K562 (cell line): ENCODE results near the gene SPDEF. TPM values are rescaled to one million over a fixed set of nuclear protein-coding genes. Genes with fewer than 3 reads are reported as not detected.

Experiments used
- CBFA2T3 ChIP-seq: fragments of 450-650 bp; IDR thresholded peaks from 2 replicates; pipeline ENCODE4 v1.6.1; 2017
- KDM1A ChIP-seq, 2 experiments: fragments of 450-650 bp; IDR thresholded peaks; 2 replicates each; pipeline ENCODE4 v1.6.1; 2016; ENCODE audit warnings: mild to moderate bottlenecking in 2 of 2
- NR4A1 ChIP-seq, 2 experiments: fragments of 250-450 bp in 1 of 2; fragments of 450-650 bp in 1 of 2; sonication (Bioruptor Pico) in 1 of 2; IDR thresholded peaks; 2 replicates each; pipeline versions ENCODE4 v1.4.0 to v1.6.1; 2016 to 2020; ENCODE audit warnings: mild to moderate bottlenecking in 2 of 2, missing compliant biosample characterization in 1 of 2, missing genetic modification characterization in 1 of 2, moderate library complexity in 1 of 2
- PHF21A ChIP-seq: fragments of 450-650 bp; IDR thresholded peaks from 2 replicates; pipeline ENCODE4 v1.6.1; 2017; ENCODE audit warnings: low read depth, borderline replicate concordance
- RB1 ChIP-seq: fragments of 450-650 bp; IDR thresholded peaks from 2 replicates; pipeline ENCODE4 v1.6.1; 2017; ENCODE audit warnings: low read depth, mild to moderate bottlenecking
- TAL1 ChIP-seq: fragments of 450-650 bp; IDR thresholded peaks from 2 replicates; pipeline ENCODE4 v1.6.1; 2016; ENCODE audit warnings: mild to moderate bottlenecking
- TCF3 ChIP-seq: sonication (generic); formaldehyde crosslinking; IDR thresholded peaks from 2 replicates; pipeline ENCODE4 v1.4.0; 2020; ENCODE audit warnings: mild to moderate bottlenecking, missing genetic modification reagents
- TOE1 ChIP-seq, 2 experiments: fragments of 450-650 bp in 1 of 2; sonication (generic) in 1 of 2; formaldehyde crosslinking in 1 of 2; IDR thresholded peaks; 2 replicates each; pipeline versions ENCODE4 v1.7.1 to v1.8.0; 2016 to 2022; ENCODE audit warnings: borderline replicate concordance in 2 of 2, mild to moderate bottlenecking in 2 of 2, antibody characterized with exemption in 1 of 2, inconsistent platforms in 1 of 2, low read depth in 1 of 2, missing genetic modification reagents in 1 of 2, moderate library complexity in 1 of 2
- ZNF174 ChIP-seq: fragments of 250-450 bp; sonication (Bioruptor Pico); IDR thresholded peaks from 2 replicates; pipeline ENCODE4 v1.4.0; 2020; ENCODE audit warnings: mild to moderate bottlenecking
- ZNF696 ChIP-seq: fragments of 250-450 bp; sonication (Bioruptor Pico); conservative IDR thresholded peaks from 2 replicates; pipeline ENCODE4 v1.4.0; 2020; ENCODE audit warnings: mild to moderate bottlenecking, moderate library complexity
- polyA plus RNA-seq, 8 experiments: library from polyadenylated mRNA; depleted of rRNA in 4 of 8; stranded (reverse) in 5 of 8; unstranded in 3 of 8; fragments of >200 nt; fragmentation: Nextera tagmentation in 2 of 8; fragmentation: Illumina TruSeq in 1 of 8; extraction: Ambion mirVana in 2 of 8; extraction: Trizol in 1 of 8; gene quantifications; 2 replicates each; pipeline versions ENCODE4 v1.2.1 to v1.2.3, GENCODE V29; 2011 to 2014; ENCODE audit warnings: inconsistent platforms in 1 of 8, missing spikeins in 1 of 8
- total RNA-seq, 7 experiments: library from RNA; depleted of rRNA in 6 of 7; stranded (reverse); fragments of >200 nt in 6 of 7; fragmentation: Illumina TruSeq in 2 of 7; extraction: Trizol in 2 of 7; gene quantifications; 2 replicates each; pipeline versions ENCODE4 v1.2.1 to v1.2.3, GENCODE V29; 2011 to 2021; ENCODE audit warnings: low replicate concordance in 1 of 7
- TF ChIP-seq, protein P1 (sequence below): fragments of 200-600 bp; sonication (generic); IDR thresholded peaks from one replicate; pipeline ENCODE4 v1.6.1; 2012; ENCODE audit warnings: mild to moderate bottlenecking, low read depth, low read length, inconsistent platforms
- TF ChIP-seq, protein P2 (sequence below): fragments of 450-650 bp; IDR thresholded peaks from 2 replicates; pipeline ENCODE4 v1.6.1; 2018; ENCODE audit not compliant: partially characterized antibody

Gene SPDEF
- total and polyA plus RNA-seq, 9 of the 15 experiments (the other 6 are each of a cell fraction or from before 2014, with no cell fraction given): 0.04 to 0.12 (median 0.11) TPM; not detected in 5

- TF ChIP-seq TAL1 (0 out of 2 replicates have a peak, but pooled peaks have one; percentile 22), KDM1A (IDR thresholded peaks at IDR 0.05) (peak; percentile 84 to 89), ZNF174 (CRISPR knock-in tag) (no peak), RB1 (no peak), PHF21A (no peak), CBFA2T3 (peak; percentile 75), NR4A1 (CRISPR knock-in tag; IDR thresholded peaks at IDR 0.05) (no peak), NR4A1 (tag; IDR thresholded peaks at IDR 0.05) (no peak), TOE1 (IDR thresholded peaks at IDR 0.05; ENCODE audit: borderline replicate concordance) (no peak), TOE1 (CRISPR knock-in tag; IDR thresholded peaks at IDR 0.05; ENCODE audit: borderline replicate concordance, low read depth) (no peak), TCF3 (CRISPR knock-in tag) (peak; percentile 65), ZNF696 (CRISPR knock-in tag) (no peak)
- TF ChIP-seq, protein P1, sequence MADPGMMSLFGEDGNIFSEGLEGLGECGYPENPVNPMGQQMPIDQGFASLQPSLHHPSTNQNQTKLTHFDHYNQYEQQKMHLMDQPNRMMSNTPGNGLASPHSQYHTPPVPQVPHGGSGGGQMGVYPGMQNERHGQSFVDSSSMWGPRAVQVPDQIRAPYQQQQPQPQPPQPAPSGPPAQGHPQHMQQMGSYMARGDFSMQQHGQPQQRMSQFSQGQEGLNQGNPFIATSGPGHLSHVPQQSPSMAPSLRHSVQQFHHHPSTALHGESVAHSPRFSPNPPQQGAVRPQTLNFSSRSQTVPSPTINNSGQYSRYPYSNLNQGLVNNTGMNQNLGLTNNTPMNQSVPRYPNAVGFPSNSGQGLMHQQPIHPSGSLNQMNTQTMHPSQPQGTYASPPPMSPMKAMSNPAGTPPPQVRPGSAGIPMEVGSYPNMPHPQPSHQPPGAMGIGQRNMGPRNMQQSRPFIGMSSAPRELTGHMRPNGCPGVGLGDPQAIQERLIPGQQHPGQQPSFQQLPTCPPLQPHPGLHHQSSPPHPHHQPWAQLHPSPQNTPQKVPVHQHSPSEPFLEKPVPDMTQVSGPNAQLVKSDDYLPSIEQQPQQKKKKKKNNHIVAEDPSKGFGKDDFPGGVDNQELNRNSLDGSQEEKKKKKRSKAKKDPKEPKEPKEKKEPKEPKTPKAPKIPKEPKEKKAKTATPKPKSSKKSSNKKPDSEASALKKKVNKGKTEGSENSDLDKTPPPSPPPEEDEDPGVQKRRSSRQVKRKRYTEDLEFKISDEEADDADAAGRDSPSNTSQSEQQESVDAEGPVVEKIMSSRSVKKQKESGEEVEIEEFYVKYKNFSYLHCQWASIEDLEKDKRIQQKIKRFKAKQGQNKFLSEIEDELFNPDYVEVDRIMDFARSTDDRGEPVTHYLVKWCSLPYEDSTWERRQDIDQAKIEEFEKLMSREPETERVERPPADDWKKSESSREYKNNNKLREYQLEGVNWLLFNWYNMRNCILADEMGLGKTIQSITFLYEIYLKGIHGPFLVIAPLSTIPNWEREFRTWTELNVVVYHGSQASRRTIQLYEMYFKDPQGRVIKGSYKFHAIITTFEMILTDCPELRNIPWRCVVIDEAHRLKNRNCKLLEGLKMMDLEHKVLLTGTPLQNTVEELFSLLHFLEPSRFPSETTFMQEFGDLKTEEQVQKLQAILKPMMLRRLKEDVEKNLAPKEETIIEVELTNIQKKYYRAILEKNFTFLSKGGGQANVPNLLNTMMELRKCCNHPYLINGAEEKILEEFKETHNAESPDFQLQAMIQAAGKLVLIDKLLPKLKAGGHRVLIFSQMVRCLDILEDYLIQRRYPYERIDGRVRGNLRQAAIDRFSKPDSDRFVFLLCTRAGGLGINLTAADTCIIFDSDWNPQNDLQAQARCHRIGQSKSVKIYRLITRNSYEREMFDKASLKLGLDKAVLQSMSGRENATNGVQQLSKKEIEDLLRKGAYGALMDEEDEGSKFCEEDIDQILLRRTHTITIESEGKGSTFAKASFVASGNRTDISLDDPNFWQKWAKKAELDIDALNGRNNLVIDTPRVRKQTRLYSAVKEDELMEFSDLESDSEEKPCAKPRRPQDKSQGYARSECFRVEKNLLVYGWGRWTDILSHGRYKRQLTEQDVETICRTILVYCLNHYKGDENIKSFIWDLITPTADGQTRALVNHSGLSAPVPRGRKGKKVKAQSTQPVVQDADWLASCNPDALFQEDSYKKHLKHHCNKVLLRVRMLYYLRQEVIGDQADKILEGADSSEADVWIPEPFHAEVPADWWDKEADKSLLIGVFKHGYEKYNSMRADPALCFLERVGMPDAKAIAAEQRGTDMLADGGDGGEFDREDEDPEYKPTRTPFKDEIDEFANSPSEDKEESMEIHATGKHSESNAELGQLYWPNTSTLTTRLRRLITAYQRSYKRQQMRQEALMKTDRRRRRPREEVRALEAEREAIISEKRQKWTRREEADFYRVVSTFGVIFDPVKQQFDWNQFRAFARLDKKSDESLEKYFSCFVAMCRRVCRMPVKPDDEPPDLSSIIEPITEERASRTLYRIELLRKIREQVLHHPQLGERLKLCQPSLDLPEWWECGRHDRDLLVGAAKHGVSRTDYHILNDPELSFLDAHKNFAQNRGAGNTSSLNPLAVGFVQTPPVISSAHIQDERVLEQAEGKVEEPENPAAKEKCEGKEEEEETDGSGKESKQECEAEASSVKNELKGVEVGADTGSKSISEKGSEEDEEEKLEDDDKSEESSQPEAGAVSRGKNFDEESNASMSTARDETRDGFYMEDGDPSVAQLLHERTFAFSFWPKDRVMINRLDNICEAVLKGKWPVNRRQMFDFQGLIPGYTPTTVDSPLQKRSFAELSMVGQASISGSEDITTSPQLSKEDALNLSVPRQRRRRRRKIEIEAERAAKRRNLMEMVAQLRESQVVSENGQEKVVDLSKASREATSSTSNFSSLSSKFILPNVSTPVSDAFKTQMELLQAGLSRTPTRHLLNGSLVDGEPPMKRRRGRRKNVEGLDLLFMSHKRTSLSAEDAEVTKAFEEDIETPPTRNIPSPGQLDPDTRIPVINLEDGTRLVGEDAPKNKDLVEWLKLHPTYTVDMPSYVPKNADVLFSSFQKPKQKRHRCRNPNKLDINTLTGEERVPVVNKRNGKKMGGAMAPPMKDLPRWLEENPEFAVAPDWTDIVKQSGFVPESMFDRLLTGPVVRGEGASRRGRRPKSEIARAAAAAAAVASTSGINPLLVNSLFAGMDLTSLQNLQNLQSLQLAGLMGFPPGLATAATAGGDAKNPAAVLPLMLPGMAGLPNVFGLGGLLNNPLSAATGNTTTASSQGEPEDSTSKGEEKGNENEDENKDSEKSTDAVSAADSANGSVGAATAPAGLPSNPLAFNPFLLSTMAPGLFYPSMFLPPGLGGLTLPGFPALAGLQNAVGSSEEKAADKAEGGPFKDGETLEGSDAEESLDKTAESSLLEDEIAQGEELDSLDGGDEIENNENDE: no peak
- TF ChIP-seq, protein P2, sequence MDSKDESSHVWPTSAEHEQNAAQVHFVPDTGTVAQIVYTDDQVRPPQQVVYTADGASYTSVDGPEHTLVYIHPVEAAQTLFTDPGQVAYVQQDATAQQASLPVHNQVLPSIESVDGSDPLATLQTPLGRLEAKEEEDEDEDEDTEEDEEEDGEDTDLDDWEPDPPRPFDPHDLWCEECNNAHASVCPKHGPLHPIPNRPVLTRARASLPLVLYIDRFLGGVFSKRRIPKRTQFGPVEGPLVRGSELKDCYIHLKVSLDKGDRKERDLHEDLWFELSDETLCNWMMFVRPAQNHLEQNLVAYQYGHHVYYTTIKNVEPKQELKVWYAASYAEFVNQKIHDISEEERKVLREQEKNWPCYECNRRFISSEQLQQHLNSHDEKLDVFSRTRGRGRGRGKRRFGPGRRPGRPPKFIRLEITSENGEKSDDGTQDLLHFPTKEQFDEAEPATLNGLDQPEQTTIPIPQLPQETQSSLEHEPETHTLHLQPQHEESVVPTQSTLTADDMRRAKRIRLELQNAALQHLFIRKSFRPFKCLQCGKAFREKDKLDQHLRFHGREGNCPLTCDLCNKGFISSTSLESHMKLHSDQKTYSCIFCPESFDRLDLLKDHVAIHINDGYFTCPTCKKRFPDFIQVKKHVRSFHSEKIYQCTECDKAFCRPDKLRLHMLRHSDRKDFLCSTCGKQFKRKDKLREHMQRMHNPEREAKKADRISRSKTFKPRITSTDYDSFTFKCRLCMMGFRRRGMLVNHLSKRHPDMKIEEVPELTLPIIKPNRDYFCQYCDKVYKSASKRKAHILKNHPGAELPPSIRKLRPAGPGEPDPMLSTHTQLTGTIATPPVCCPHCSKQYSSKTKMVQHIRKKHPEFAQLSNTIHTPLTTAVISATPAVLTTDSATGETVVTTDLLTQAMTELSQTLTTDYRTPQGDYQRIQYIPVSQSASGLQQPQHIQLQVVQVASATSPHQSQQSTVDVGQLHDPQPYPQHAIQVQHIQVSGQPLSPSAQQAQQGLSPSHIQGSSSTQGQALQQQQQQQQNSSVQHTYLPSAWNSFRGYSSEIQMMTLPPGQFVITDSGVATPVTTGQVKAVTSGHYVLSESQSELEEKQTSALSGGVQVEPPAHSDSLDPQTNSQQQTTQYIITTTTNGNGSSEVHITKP: no peak
These were observed 44.7 kb upstream of the SPDEF start (continued) for GRCh38 chr6:34600796-34601195.
